Left ventricle myocardium inferior (tissue), 1 donor: ENCODE data around the gene ANKRD17. TPM values are rescaled to one million over a fixed set of nuclear protein-coding genes. Genes with fewer than 3 reads are reported as not detected.

Experiments used
- DNase-seq: peaks from one replicate; pipeline ENCODE4 v3.0.0-alpha.2; 2020
- H3K27ac ChIP-seq: fragments of 200-600 bp; replicated peaks from 2 replicates; pipeline ENCODE4 v1.8.0; 2021
- H3K27me3 ChIP-seq: fragments of 200-600 bp; 2 replicates; pipeline ENCODE4 v1.8.0; 2021; ENCODE audit warnings: low read depth
- H3K36me3 ChIP-seq: fragments of 200-600 bp; 2 replicates; pipeline ENCODE4 v1.8.0; 2021
- H3K4me1 ChIP-seq: fragments of 200-600 bp; 2 replicates; pipeline ENCODE4 v1.8.0; 2021
- H3K4me3 ChIP-seq: fragments of 200-600 bp; 2 replicates; pipeline ENCODE4 v1.8.0; 2021; ENCODE audit warnings: mild to moderate bottlenecking, moderate library complexity
- H3K9me3 ChIP-seq: fragments of 200-600 bp; replicated peaks from 2 replicates; pipeline ENCODE4 v1.8.0; 2021
- CTCF ChIP-seq: fragments of 200-600 bp; IDR thresholded peaks from 2 replicates; pipeline ENCODE4 v1.8.0; 2021; ENCODE audit warnings: antibody characterized with exemption, mild to moderate bottlenecking, borderline replicate concordance
- intact Hi-C: fragments of 100-400 bp; cut with micrococcal nuclease; formaldehyde crosslinking; loops from one replicate; pipeline ENCODE4 v1.11.0; 2022
- total RNA-seq: library from RNA; stranded (reverse); fragmentation: NEBNext Ultra II Directional; extraction: Animal tissue kit (Norgen Biotek cat#: 25700); gene quantifications from one replicate; pipeline ENCODE4 v1.2.1, GENCODE V29; 2021
- donor health status: DM: no; HTN: yes; CAD: no; lungs with severe emphysema.

Gene ANKRD17
- total RNA-seq, 1 donor from 2014 or later: 54.1 TPM

GRCh38 chr4:73066928-73067327 lies 191.7 kb downstream of the ANKRD17 start:
- DNase-seq: no peak
- Histone ChIP-seq H3K4me1 (peaks cover 52% of the 10 kb centered on the region), H3K36me3 (peaks cover 39% of the 10 kb centered on the region), H3K27ac (no peak overlapping the region), H3K9me3 (no peaks in the 10 kb centered on the region), H3K4me3 (no peak overlapping the region), H3K27me3 (no peaks in the 10 kb centered on the region)
- TF ChIP-seq CTCF: no peak
- intact Hi-C loops: loop anchor here (5.0 kb wide), 1 partner anchor 190 kb away; the partner anchor contains the start of gene ANKRD17

- no peak for DNase-seq
- no peak for TF ChIP-seq CTCF
- Histone ChIP-seq H3K4me3 (no peak overlapping the region), H3K9me3 (no peaks in the 10 kb centered on the region), H3K4me1 (peaks cover 52% of the 10 kb centered on the region), H3K36me3 (peaks cover 43% of the 10 kb centered on the region), H3K27me3 (no peaks in the 10 kb centered on the region), H3K27ac (no peak overlapping the region)
- intact Hi-C loops: loop anchor here (5.0 kb wide), 1 partner anchor 191 kb away; the partner anchor contains the start of gene ANKRD17
Observed at GRCh38 chr4:73066445-73066844, 192.2 kb downstream of the ANKRD17 start.

GRCh38 chr4:73064536-73064935 lies 194.1 kb downstream of the ANKRD17 start:
- Histone ChIP-seq H3K27me3 (no peaks in the 10 kb centered on the region), H3K9me3 (no peaks in the 10 kb centered on the region), H3K4me1 (peaks cover 45% of the 10 kb centered on the region), H3K4me3 (no peak overlapping the region), H3K27ac (no peak overlapping the region), H3K36me3 (peaks cover 62% of the 10 kb centered on the region)
- intact Hi-C loops: no loop called here
- no peak for DNase-seq
- no peak for TF ChIP-seq CTCF

- Histone ChIP-seq H3K27me3 (no peaks in the 10 kb centered on the region), H3K36me3 (peaks cover 68% of the 10 kb centered on the region), H3K4me1 (no peaks in the 10 kb centered on the region), H3K27ac (no peak overlapping the region), H3K9me3 (no peaks in the 10 kb centered on the region), H3K4me3 (no peak overlapping the region)
- no peak for TF ChIP-seq CTCF
- intact Hi-C loops: no loop called here
- DNase-seq: no peak
Observed at GRCh38 chr4:73055241-73055897, 203.2 kb downstream of the ANKRD17 start.

- Histone ChIP-seq H3K27ac (no peak overlapping the region), H3K4me3 (no peak overlapping the region), H3K36me3 (peaks cover 55% of the 10 kb centered on the region), H3K9me3 (no peaks in the 10 kb centered on the region), H3K27me3 (no peaks in the 10 kb centered on the region), H3K4me1 (no peaks in the 10 kb centered on the region)
- intact Hi-C loops: no loop called here
- TF ChIP-seq CTCF: no peak
- DNase-seq: no peak
Observed at GRCh38 chr4:73053974-73054480, 204.6 kb downstream of the ANKRD17 start.
